Measurements from ENCODE around the gene NELFA. TPM values are rescaled to one million over a fixed set of nuclear protein-coding genes. Genes with fewer than 3 reads are reported as not detected.

The NELFA gene
- polyA plus RNA-seq, 4 donors, result 12.7 to 35.1 (median 22.6) TPM

- H3K9me3 ChIP-seq (ENCODE audit: control insufficient read depth in 2 of 2, insufficient read depth in 1 of 2, low read depth in 1 of 2, low read length in 1 of 2), result peaks cover 0 to 3% of the 10 kb centered on the region in 2 donors
- peaks cover 0 to 3% (median 0%) of the 10 kb centered on the region in 3 donors for H3K36me3 ChIP-seq (ENCODE audit: control insufficient read depth in 3 of 3, insufficient read depth in 2 of 3, low read depth in 1 of 3, low read length in 3 of 3)
- peaks cover 0 to 40% (median 0%) of the 10 kb centered on the region in 3 donors for H3K27me3 ChIP-seq (ENCODE audit: control insufficient read depth in 3 of 3, insufficient read depth in 3 of 3, low read length in 3 of 3)
- no peak overlapping the region for H3K27ac ChIP-seq (ENCODE audit: low read depth in 1 of 3, low read length in 2 of 3)
- WGBS, 3 donors, result 85 to 91% (median 89%) methylated on average over 25 of the region's 25 CpGs
- DNase-seq, result no peak
- no peak overlapping the region for H3K4me3 ChIP-seq (ENCODE audit: low read depth in 1 of 3, low read length in 3 of 3)
- FAIRE-seq, result no peak
- no peaks in the 10 kb centered on the region for H3K4me1 ChIP-seq (ENCODE audit: control insufficient read depth in 3 of 3, insufficient read depth in 2 of 3, low read depth in 1 of 3, low read length in 2 of 3)
Observed at GRCh38 chr4:2047781-2048581, 39.2 kb upstream of the NELFA start.

- DNase-seq (no peak), FAIRE-seq (no peak)
- Histone ChIP-seq H3K4me3 (ENCODE audit: low read depth in 1 of 3, low read length in 3 of 3) (no peak overlapping the region), H3K27ac (ENCODE audit: low read depth in 1 of 3, low read length in 2 of 3) (no peak overlapping the region), H3K4me1 (ENCODE audit: control insufficient read depth in 3 of 3, insufficient read depth in 2 of 3, low read depth in 1 of 3, low read length in 2 of 3) (no peaks in the 10 kb centered on the region), H3K9me3 (ENCODE audit: control insufficient read depth in 2 of 2, insufficient read depth in 1 of 2, low read depth in 1 of 2, low read length in 1 of 2) (peaks cover 0 to 3% of the 10 kb centered on the region in 2 donors), H3K36me3 (ENCODE audit: control insufficient read depth in 3 of 3, insufficient read depth in 2 of 3, low read depth in 1 of 3, low read length in 3 of 3) (peaks cover 0 to 3% (median 0%) of the 10 kb centered on the region in 3 donors), H3K27me3 (ENCODE audit: control insufficient read depth in 3 of 3, insufficient read depth in 3 of 3, low read length in 3 of 3) (peaks cover 0 to 38% (median 0%) of the 10 kb centered on the region in 3 donors)
- WGBS, 3 donors, result 32 to 40% (median 35%) methylated on average over 37 to 57 of the region's 57 CpGs
Observed at GRCh38 chr4:2047031-2047660, 38.4 kb upstream of the NELFA start.

- DNase-seq (no peak), FAIRE-seq (no peak)
- peaks cover 0 to 45% (median 2%) of the 10 kb centered on the region in 3 donors for H3K27me3 ChIP-seq (ENCODE audit: control insufficient read depth in 3 of 3, insufficient read depth in 3 of 3, low read length in 3 of 3)
- H3K4me3 ChIP-seq (ENCODE audit: low read depth in 1 of 3, low read length in 3 of 3), result no peak overlapping the region
- H3K4me1 ChIP-seq (ENCODE audit: control insufficient read depth in 3 of 3, insufficient read depth in 2 of 3, low read depth in 1 of 3, low read length in 2 of 3), result peaks cover 0 to 5% (median 0%) of the 10 kb centered on the region in 3 donors
- H3K36me3 ChIP-seq (ENCODE audit: control insufficient read depth in 3 of 3, insufficient read depth in 2 of 3, low read depth in 1 of 3, low read length in 3 of 3), result peaks cover 0 to 3% (median 0%) of the 10 kb centered on the region in 3 donors
- peaks cover 0 to 3% of the 10 kb centered on the region in 2 donors for H3K9me3 ChIP-seq (ENCODE audit: control insufficient read depth in 2 of 2, insufficient read depth in 1 of 2, low read depth in 1 of 2, low read length in 1 of 2)
- no peak overlapping the region for H3K27ac ChIP-seq (ENCODE audit: low read depth in 1 of 3, low read length in 2 of 3)
- 62 to 83% (median 75%) methylated on average over 19 to 28 of the region's 28 CpGs for WGBS, 3 donors
Observed at GRCh38 chr4:2046031-2046961, 37.5 kb upstream of the NELFA start.

GRCh38 chr4:2045518-2045951 is 36.8 kb upstream of the NELFA start:
- FAIRE-seq (no peak), DNase-seq (no peak)
- no peak overlapping the region for H3K27ac ChIP-seq (ENCODE audit: low read depth in 1 of 3, low read length in 2 of 3)

GRCh38 chr4:2044542-2045517 is 36.1 kb upstream of the NELFA start:
- H3K9me3 ChIP-seq (ENCODE audit: control insufficient read depth in 2 of 2, insufficient read depth in 1 of 2, low read depth in 1 of 2, low read length in 1 of 2), result peaks cover 0 to 3% of the 10 kb centered on the region in 2 donors
- 80 to 88% (median 84%) methylated on average over 18 of the region's 18 CpGs for WGBS, 3 donors
- H3K4me1 ChIP-seq (ENCODE audit: control insufficient read depth in 3 of 3, insufficient read depth in 2 of 3, low read depth in 1 of 3, low read length in 2 of 3), result peaks cover 0 to 5% (median 2%) of the 10 kb centered on the region in 3 donors
- DNase-seq, result no peak
- no peak for FAIRE-seq
- H3K27me3 ChIP-seq (ENCODE audit: control insufficient read depth in 3 of 3, insufficient read depth in 3 of 3, low read length in 3 of 3), result peaks cover 0 to 54% (median 2%) of the 10 kb centered on the region in 3 donors
- H3K36me3 ChIP-seq (ENCODE audit: control insufficient read depth in 3 of 3, insufficient read depth in 2 of 3, low read depth in 1 of 3, low read length in 3 of 3), result peaks cover 0 to 3% (median 0%) of the 10 kb centered on the region in 3 donors
- H3K27ac ChIP-seq (ENCODE audit: low read depth in 1 of 3, low read length in 2 of 3), result no peak overlapping the region
- no peak overlapping the region for H3K4me3 ChIP-seq (ENCODE audit: low read depth in 1 of 3, low read length in 3 of 3)

More at GRCh38 chr4:2045518-2045951, 36.8 kb upstream of the NELFA start:
- Histone ChIP-seq H3K36me3 (ENCODE audit: control insufficient read depth in 3 of 3, insufficient read depth in 2 of 3, low read depth in 1 of 3, low read length in 3 of 3) (peaks cover 0 to 3% (median 0%) of the 10 kb centered on the region in 3 donors), H3K27me3 (ENCODE audit: control insufficient read depth in 3 of 3, insufficient read depth in 3 of 3, low read length in 3 of 3) (peaks cover 0 to 51% (median 2%) of the 10 kb centered on the region in 3 donors), H3K4me3 (ENCODE audit: low read depth in 1 of 3, low read length in 3 of 3) (no peak overlapping the region), H3K4me1 (ENCODE audit: control insufficient read depth in 3 of 3, insufficient read depth in 2 of 3, low read depth in 1 of 3, low read length in 2 of 3) (peaks cover 0 to 5% (median 2%) of the 10 kb centered on the region in 3 donors), H3K9me3 (ENCODE audit: control insufficient read depth in 2 of 2, insufficient read depth in 1 of 2, low read depth in 1 of 2, low read length in 1 of 2) (peaks cover 0 to 3% of the 10 kb centered on the region in 2 donors)
- 66 to 74% (median 68%) methylated on average over 11 of the region's 11 CpGs for WGBS, 3 donors

- Histone ChIP-seq H3K4me3 (ENCODE audit: low read depth in 1 of 3, low read length in 3 of 3) (no peak overlapping the region), H3K36me3 (ENCODE audit: control insufficient read depth in 3 of 3, insufficient read depth in 2 of 3, low read depth in 1 of 3, low read length in 3 of 3) (peaks cover 0 to 3% (median 0%) of the 10 kb centered on the region in 3 donors), H3K4me1 (ENCODE audit: control insufficient read depth in 3 of 3, insufficient read depth in 2 of 3, low read depth in 1 of 3, low read length in 2 of 3) (peaks cover 0 to 5% (median 2%) of the 10 kb centered on the region in 3 donors), H3K27ac (ENCODE audit: low read depth in 1 of 3, low read length in 2 of 3) (no peak overlapping the region), H3K9me3 (ENCODE audit: control insufficient read depth in 2 of 2, insufficient read depth in 1 of 2, low read depth in 1 of 2, low read length in 1 of 2) (peaks cover 0 to 3% of the 10 kb centered on the region in 2 donors), H3K27me3 (ENCODE audit: control insufficient read depth in 3 of 3, insufficient read depth in 3 of 3, low read length in 3 of 3) (peaks cover 0 to 52% (median 2%) of the 10 kb centered on the region in 3 donors)
- DNase-seq (no peak), FAIRE-seq (no peak)
- WGBS, 3 donors, result 41 to 81% (median 61%) methylated on average over 6 of the region's 6 CpGs
Observed at GRCh38 chr4:2044119-2044485, 35.3 kb upstream of the NELFA start.

GRCh38 chr4:2043396-2044118 is 34.8 kb upstream of the NELFA start:
- DNase-seq (no peak), FAIRE-seq (no peak)
- Histone ChIP-seq H3K27me3 (ENCODE audit: control insufficient read depth in 3 of 3, insufficient read depth in 3 of 3, low read length in 3 of 3) (peaks cover 0 to 54% (median 2%) of the 10 kb centered on the region in 3 donors), H3K9me3 (ENCODE audit: control insufficient read depth in 2 of 2, insufficient read depth in 1 of 2, low read depth in 1 of 2, low read length in 1 of 2) (peaks cover 0 to 3% of the 10 kb centered on the region in 2 donors), H3K4me1 (ENCODE audit: control insufficient read depth in 3 of 3, insufficient read depth in 2 of 3, low read depth in 1 of 3, low read length in 2 of 3) (peaks cover 0 to 5% (median 2%) of the 10 kb centered on the region in 3 donors), H3K27ac (ENCODE audit: low read depth in 1 of 3, low read length in 2 of 3) (no peak overlapping the region), H3K36me3 (ENCODE audit: control insufficient read depth in 3 of 3, insufficient read depth in 2 of 3, low read depth in 1 of 3, low read length in 3 of 3) (peaks cover 0 to 3% (median 0%) of the 10 kb centered on the region in 3 donors), H3K4me3 (ENCODE audit: low read depth in 1 of 3, low read length in 3 of 3) (no peak overlapping the region)
- 70 to 89% (median 74%) methylated on average over 17 to 18 of the region's 18 CpGs for WGBS, 3 donors

All from small intestine (tissue), 7 donors.